ENCODE measurements around the gene NOL9. TPM values are rescaled to one million over a fixed set of nuclear protein-coding genes. Genes with fewer than 3 reads are reported as not detected.

Gene NOL9
- total and polyA plus RNA-seq, 9 of the 15 experiments (the other 6 are each of a cell fraction or from before 2014, with no cell fraction given): 5.6 to 76.5 (median 47.3) TPM

DNA sequence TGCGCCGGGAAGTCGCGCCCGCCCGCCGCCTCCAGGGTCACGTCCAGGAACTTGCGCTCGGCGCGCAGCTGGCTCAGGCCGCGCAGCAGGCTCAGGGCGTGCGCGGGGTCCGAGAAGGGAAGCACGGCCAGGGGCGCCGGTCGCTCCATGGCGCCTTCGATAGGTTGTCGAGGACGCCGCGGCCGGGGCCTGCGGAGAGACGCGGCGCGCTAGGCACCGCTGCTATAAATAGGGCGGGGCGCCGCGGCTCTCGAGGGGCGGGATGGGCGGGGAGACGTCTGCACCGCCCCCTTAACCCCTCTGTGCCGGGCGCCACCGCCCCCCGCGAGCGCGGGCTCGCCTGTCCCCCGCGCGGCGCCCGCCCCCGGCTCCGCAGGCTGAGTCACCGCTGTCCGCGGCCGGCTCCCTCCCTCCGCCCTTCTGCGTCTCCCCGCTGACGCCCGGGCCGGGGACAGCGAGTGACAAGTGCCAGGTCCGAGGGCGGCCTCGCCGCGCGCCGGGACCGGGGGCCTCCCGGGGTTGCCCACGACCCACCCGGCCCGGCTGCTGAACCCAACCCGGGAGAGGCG lies 48.4 kb upstream of the NOL9 start, which contains the start of gene KLHL21 (continued):
- TF ChIP-seq ZNF639 (CRISPR knock-in tag; conservative IDR thresholded peaks at IDR 0.05 in 1 of 2, IDR thresholded peaks at IDR 0.05 in 1 of 2): peak; percentile 18 to 86; a peak in 2 of 4 replicates
- TF ChIP-seq ADNP (tag; IDR thresholded peaks at IDR 0.05): no peak; the same call in 1 of the 2 replicates
- no peak for TF ChIP-seq PURB (CRISPR knock-in tag; IDR thresholded peaks at IDR 0.05; ENCODE audit: low read depth)
- no peak; a peak in 1 of 4 replicates for TF ChIP-seq TBL1XR1 (IDR thresholded peaks at IDR 0.05; ENCODE audit: low read length in 2 of 2)
- TF ChIP-seq KDM4B (IDR thresholded peaks at IDR 0.05; ENCODE audit: borderline replicate concordance in 2 of 2, low read depth in 1 of 2): peak in 1 of 2 experiments; percentile 59; a peak in 2 of 4 replicates
- no peak for TF ChIP-seq ZNF561 (CRISPR knock-in tag; conservative IDR thresholded peaks at IDR 0.05)
- no peak for TF ChIP-seq ZNF436 (CRISPR knock-in tag; IDR thresholded peaks at IDR 0.05)
- TF ChIP-seq RBM39 (optimal IDR thresholded peaks at IDR 0.05; ENCODE audit: low read depth, low read length): no peak
- TF ChIP-seq NFRKB (IDR thresholded peaks at IDR 0.05; ENCODE audit: low read depth): no peak
- TF ChIP-seq, protein P1, sequence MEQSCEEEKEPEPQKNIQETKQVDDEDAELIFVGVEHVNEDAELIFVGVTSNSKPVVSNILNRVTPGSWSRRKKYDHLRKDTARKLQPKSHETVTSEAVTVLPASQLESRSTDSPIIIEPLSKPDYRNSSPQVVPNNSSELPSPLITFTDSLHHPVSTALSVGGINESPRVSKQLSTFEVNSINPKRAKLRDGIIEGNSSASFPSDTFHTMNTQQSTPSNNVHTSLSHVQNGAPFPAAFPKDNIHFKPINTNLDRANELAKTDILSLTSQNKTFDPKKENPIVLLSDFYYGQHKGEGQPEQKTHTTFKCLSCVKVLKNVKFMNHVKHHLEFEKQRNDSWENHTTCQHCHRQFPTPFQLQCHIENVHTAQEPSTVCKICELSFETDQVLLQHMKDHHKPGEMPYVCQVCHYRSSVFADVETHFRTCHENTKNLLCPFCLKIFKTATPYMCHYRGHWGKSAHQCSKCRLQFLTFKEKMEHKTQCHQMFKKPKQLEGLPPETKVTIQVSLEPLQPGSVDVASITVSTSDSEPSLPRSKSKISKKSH (CRISPR knock-in tag; IDR thresholded peaks at IDR 0.05): no peak
- TF ChIP-seq, protein P2, sequence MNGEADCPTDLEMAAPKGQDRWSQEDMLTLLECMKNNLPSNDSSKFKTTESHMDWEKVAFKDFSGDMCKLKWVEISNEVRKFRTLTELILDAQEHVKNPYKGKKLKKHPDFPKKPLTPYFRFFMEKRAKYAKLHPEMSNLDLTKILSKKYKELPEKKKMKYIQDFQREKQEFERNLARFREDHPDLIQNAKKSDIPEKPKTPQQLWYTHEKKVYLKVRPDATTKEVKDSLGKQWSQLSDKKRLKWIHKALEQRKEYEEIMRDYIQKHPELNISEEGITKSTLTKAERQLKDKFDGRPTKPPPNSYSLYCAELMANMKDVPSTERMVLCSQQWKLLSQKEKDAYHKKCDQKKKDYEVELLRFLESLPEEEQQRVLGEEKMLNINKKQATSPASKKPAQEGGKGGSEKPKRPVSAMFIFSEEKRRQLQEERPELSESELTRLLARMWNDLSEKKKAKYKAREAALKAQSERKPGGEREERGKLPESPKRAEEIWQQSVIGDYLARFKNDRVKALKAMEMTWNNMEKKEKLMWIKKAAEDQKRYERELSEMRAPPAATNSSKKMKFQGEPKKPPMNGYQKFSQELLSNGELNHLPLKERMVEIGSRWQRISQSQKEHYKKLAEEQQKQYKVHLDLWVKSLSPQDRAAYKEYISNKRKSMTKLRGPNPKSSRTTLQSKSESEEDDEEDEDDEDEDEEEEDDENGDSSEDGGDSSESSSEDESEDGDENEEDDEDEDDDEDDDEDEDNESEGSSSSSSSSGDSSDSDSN (IDR thresholded peaks at IDR 0.05; ENCODE audit: borderline replicate concordance in 1 of 2, low read depth in 2 of 2, low read length in 2 of 2): peak in 1 of 2 experiments; percentile 81; a peak in 1 of 4 replicates
- TF ChIP-seq ERF (CRISPR knock-in tag; IDR thresholded peaks at IDR 0.05): peak; percentile 34; the same call in 1 of the 2 replicates
- no peak for TF ChIP-seq SRSF7 (optimal IDR thresholded peaks at IDR 0.05; ENCODE audit: low read depth, low read length)
- TF ChIP-seq IRF2 (CRISPR knock-in tag; IDR thresholded peaks at IDR 0.05): peak; percentile 90; the same call in 1 of the 2 replicates
- TF ChIP-seq ZNF212 (CRISPR knock-in tag; IDR thresholded peaks at IDR 0.05): no peak
- TF ChIP-seq HMBOX1 (IDR thresholded peaks at IDR 0.05): no peak
- no peak for TF ChIP-seq MXI1 (IDR thresholded peaks at IDR 0.05; ENCODE audit: low read depth, low read length)
- TF ChIP-seq HDAC1 (IDR thresholded peaks at IDR 0.05): peak in 1 of 2 experiments; percentile 8; a peak in 1 of 4 replicates
- TF ChIP-seq NUFIP1 (IDR thresholded peaks at IDR 0.05; ENCODE audit: partially characterized antibody): no peak
